Measurements from ENCODE around the gene TADA2A.
"Not testable (repeated sequence)": the region's sequence is repeated elsewhere in the genome, so short reads cannot be mapped to it uniquely, and the experiment has no call there.

Gene TADA2A

GRCh38 chr17:37494401-37494831 is 87.7 kb downstream of the TADA2A start:
- no peak for DNase-seq

- DNase-seq, result no peak
Measured at GRCh38 chr17:37494971-37495370, 88.3 kb downstream of the TADA2A start.

- DNase-seq, result no peak
Measured at GRCh38 chr17:37500378-37500777, 93.7 kb downstream of the TADA2A start.

GRCh38 chr17:37502009-37502936 is 95.6 kb downstream of the TADA2A start:
- no peak for DNase-seq

- no peak for DNase-seq
Measured at GRCh38 chr17:37503148-37503547, 96.5 kb downstream of the TADA2A start.

- DNase-seq, result no peak
Measured at GRCh38 chr17:37505333-37505732, 98.6 kb downstream of the TADA2A start.

- DNase-seq, result no peak
Measured at GRCh38 chr17:37506678-37507077, 100.0 kb downstream of the TADA2A start.

- DNase-seq, result no peak
Measured at GRCh38 chr17:37507111-37507510, 100.4 kb downstream of the TADA2A start.

- DNase-seq, result no peak
Measured at GRCh38 chr17:37510056-37510455, 103.4 kb downstream of the TADA2A start.

- not testable (repeated sequence) for DNase-seq
Measured at GRCh38 chr17:37511642-37512041, 105.0 kb downstream of the TADA2A start.

GRCh38 chr17:37512442-37513068 is 105.9 kb downstream of the TADA2A start:
- no peak for DNase-seq

- no peak for DNase-seq
Measured at GRCh38 chr17:37513711-37514110, 107.0 kb downstream of the TADA2A start.

GRCh38 chr17:37516127-37516571 is 109.5 kb downstream of the TADA2A start:
- DNase-seq, result no peak

- DNase-seq, result no peak
Measured at GRCh38 chr17:37517881-37518280, 111.2 kb downstream of the TADA2A start.

- DNase-seq, result no peak
Measured at GRCh38 chr17:37518826-37519225, 112.1 kb downstream of the TADA2A start.

GRCh38 chr17:37519251-37519985 is 112.7 kb downstream of the TADA2A start:
- DNase-seq, result no peak

GRCh38 chr17:37520174-37520573 is 113.5 kb downstream of the TADA2A start:
- DNase-seq, result no peak

- DNase-seq, result no peak
Measured at GRCh38 chr17:37521821-37522220, 115.1 kb downstream of the TADA2A start.

- no peak for DNase-seq
Measured at GRCh38 chr17:37523715-37524219, 117.1 kb downstream of the TADA2A start.

- peak; percentile 16 to 38 for DNase-seq
Measured at GRCh38 chr17:37527249-37527851, 120.7 kb downstream of the TADA2A start.
